Tibial artery (tissue), 4 donors: ENCODE results near the gene EIF2D.
"Not testable (repeated sequence)": the region's sequence is repeated elsewhere in the genome, so short reads cannot be mapped to it uniquely, and the experiment has no call there.

ENCODE experiments used
- DNase-seq, 2 donors: peaks; one replicate each; pipeline ENCODE4 v3.0.0-alpha.2; 2019
- H3K27ac ChIP-seq, 2 donors: fragments of 200-600 bp; sonication (generic) in 1 of 2; 1 replicate in 1 of 2; 2 replicates in 1 of 2; pipeline ENCODE4 v1.5.1; 2018 to 2019; ENCODE audit warnings: mild to moderate bottlenecking in 1 of 2
- H3K27me3 ChIP-seq, 2 donors: fragments of 200-600 bp; sonication (generic) in 1 of 2; one replicate each; pipeline versions ENCODE4 v1.5.1 to v1.6.0; 2016 to 2019
- H3K36me3 ChIP-seq, 3 donors: fragments of 200-600 bp; sonication (generic) in 2 of 3; one replicate each; pipeline ENCODE4 v1.5.1; 2016 to 2019; ENCODE audit warnings: mild to moderate bottlenecking in 2 of 3
- H3K4me1 ChIP-seq, 4 donors: fragments of 200-600 bp; sonication (generic) in 2 of 4; 1 replicate in 3 of 4; 2 replicates in 1 of 4; pipeline ENCODE4 v1.5.1; 2016 to 2019
- H3K4me3 ChIP-seq, 2 donors: fragments of 200-600 bp; sonication (generic) in 1 of 2; 1 replicate in 1 of 2; 2 replicates in 1 of 2; pipeline ENCODE4 v1.5.1; 2018 to 2019; ENCODE audit warnings: mild to moderate bottlenecking in 2 of 2
- H3K9me3 ChIP-seq, 3 donors: fragments of 200-600 bp; sonication (generic) in 1 of 3; one replicate each; pipeline ENCODE4 v1.5.1; 2016 to 2019
- CTCF ChIP-seq, 2 experiments: fragments of 200-600 bp in 1 of 2; fragments of 450-650 bp in 1 of 2; IDR thresholded peaks; one replicate each; pipeline ENCODE4 v1.5.1; 2017 to 2019; ENCODE audit warnings: antibody characterized with exemption in 2 of 2, mild to moderate bottlenecking in 1 of 2, moderate library complexity in 1 of 2
- intact Hi-C: fragments of 100-400 bp; cut with DNase I; formaldehyde crosslinking; loops from one replicate; pipeline ENCODE4 v1.15.0; 2023; ENCODE audit warnings: low total_unique reads

EIF2D gene

GRCh38 chr1:206643118-206643698 is 30.9 kb upstream of the EIF2D start:
- H3K4me1 ChIP-seq, result no peaks in the 10 kb centered on the region
- no peak for DNase-seq
- TF ChIP-seq CTCF (IDR thresholded peaks at IDR 0.05), result no peak
- no peaks in the 10 kb centered on the region for H3K27me3 ChIP-seq
- intact Hi-C loops, result no loop called here
- H3K9me3 ChIP-seq, result no peaks in the 10 kb centered on the region
- H3K27ac ChIP-seq, result no peak overlapping the region
- H3K36me3 ChIP-seq, result peaks cover 10 to 16% (median 14%) of the 10 kb centered on the region in 3 donors
- H3K4me3 ChIP-seq, result no peak overlapping the region

GRCh38 chr1:206642074-206642473 is 29.8 kb upstream of the EIF2D start:
- H3K36me3 ChIP-seq, H3K9me3 ChIP-seq, H3K4me3 ChIP-seq, intact Hi-C loops, H3K4me1 ChIP-seq, DNase-seq, H3K27ac ChIP-seq, H3K27me3 ChIP-seq: not testable (repeated sequence)

GRCh38 chr1:206637605-206638004 is 25.3 kb upstream of the EIF2D start:
- intact Hi-C loops, result loop anchor here (10.0 kb wide), 1 partner anchor 167 kb away; no protein-coding TSS in a partner anchor
- H3K27me3 ChIP-seq, result no peaks in the 10 kb centered on the region
- peak overlapping the region in 1 of 2 donors; percentile 90 for H3K27ac ChIP-seq
- peaks cover 0 to 27% (median 12%) of the 10 kb centered on the region in 4 donors for H3K4me1 ChIP-seq
- TF ChIP-seq CTCF (IDR thresholded peaks at IDR 0.05), result no peak
- H3K4me3 ChIP-seq, result no peak overlapping the region
- no peaks in the 10 kb centered on the region for H3K36me3 ChIP-seq
- no peaks in the 10 kb centered on the region for H3K9me3 ChIP-seq
- no peak for DNase-seq

DNA sequence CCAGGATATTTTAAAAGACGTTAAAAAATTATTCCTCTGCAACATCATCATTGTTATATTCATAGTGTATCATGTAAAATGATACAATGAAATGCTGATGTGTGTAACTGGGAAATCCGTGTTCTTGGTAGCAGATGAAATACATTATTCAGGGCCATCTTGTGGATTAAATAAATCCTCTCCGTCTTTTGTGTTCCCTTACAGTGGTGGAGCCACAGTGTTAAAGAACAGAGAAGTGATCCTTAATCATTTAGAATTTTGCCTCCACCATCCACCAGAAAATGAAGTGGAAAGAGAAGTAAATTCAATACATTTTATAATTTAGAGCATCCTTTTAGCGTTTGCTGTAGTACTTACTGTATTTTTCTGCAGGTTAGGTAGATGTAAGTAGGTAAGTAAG is 24.4 kb upstream of the EIF2D start:
- H3K27ac ChIP-seq, result peak overlapping the region; percentile 87 to 90
- intact Hi-C loops, result loop anchor here (10.0 kb wide), 1 partner anchor 168 kb away; no protein-coding TSS in a partner anchor
- H3K4me1 ChIP-seq, result peaks cover 0 to 27% (median 12%) of the 10 kb centered on the region in 4 donors
- DNase-seq, result no peak
- no peaks in the 10 kb centered on the region for H3K27me3 ChIP-seq
- peak overlapping the region; percentile 98 to 99 for H3K4me3 ChIP-seq
- no peaks in the 10 kb centered on the region for H3K9me3 ChIP-seq
- no peaks in the 10 kb centered on the region for H3K36me3 ChIP-seq
- TF ChIP-seq CTCF (IDR thresholded peaks at IDR 0.05), result no peak

DNA sequence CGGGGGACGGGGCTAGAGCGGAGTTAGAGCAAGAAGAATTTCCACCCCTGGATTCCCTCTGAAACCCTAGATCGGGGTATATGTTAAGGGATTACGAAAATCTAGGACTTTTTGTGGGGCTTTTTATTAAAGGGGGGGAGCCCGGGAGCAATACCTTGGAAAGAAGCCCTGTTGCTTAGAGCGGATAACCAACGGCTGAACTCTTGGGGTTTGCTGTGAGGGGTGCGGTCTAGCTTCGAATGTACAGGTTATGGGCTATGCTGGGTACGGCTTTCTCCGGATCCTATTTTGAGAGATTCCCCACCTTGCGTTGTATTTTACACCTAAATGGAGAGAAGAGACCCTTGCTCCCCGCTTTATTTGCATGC is 23.7 kb upstream of the EIF2D start:
- H3K4me1 ChIP-seq, result peaks cover 0 to 27% (median 12%) of the 10 kb centered on the region in 4 donors
- TF ChIP-seq CTCF (IDR thresholded peaks at IDR 0.05), result no peak
- peak overlapping the region; percentile 87 to 90 for H3K27ac ChIP-seq
- no peaks in the 10 kb centered on the region for H3K36me3 ChIP-seq
- H3K4me3 ChIP-seq, result peak overlapping the region; percentile 98 to 99
- no peak for DNase-seq
- H3K27me3 ChIP-seq, result no peaks in the 10 kb centered on the region
- intact Hi-C loops, result loop anchor here (2.0 to 10.0 kb wide), 2 partner anchors 29 to 169 kb away; no protein-coding TSS in a partner anchor
- H3K9me3 ChIP-seq, result no peaks in the 10 kb centered on the region

DNA sequence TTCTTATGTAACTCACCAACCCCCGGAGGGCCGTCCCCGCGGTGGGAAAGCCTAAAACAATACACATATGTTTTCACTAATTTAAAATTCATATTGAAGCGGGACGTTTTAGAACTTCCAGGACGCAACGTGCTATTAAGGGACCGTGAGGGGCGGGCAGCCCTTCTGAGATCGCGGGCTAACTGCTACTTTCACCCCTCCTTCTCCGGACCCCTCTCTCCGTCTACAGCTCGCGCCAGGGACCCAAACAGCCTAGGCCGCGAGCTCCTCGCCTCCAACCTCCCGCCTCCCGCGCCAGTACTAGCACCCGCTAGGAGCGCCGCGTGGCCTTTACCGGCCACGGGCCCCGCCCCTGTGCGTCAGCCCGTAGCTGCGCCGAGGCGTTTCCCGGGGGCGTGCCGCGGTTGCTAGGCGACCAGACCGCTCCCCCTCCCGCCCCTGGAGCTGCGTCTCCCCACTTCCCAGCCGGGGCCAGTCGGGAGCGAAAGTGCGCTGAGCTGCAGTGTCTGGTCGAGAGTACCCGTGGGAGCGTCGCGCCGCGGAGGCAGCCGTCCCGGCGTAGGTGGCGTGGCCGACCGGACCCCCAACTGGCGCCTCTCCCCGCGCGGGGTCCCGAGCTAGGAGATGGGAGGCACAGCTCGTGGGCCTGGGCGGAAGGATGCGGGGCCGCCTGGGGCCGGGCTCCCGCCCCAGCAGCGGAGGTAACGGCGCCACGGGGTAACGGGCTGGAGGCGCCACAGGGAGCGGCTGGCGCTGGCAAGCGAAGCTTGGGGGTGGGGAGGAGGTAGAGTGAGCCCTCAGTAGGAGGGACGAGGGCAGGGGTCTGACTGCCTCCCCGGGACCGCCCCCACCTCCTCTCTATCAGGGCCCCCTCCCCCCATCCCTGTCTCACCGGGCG is 23.1 kb upstream of the EIF2D start, which contains the start of gene DYRK3:
Gene DYRK3 (plus strand): TSS at position 457 of the 898 bp plus-strand sequence. CDS start 168 bp downstream, at position 625.
- H3K27me3 ChIP-seq, result no peaks in the 10 kb centered on the region
- no peaks in the 10 kb centered on the region for H3K36me3 ChIP-seq
- H3K9me3 ChIP-seq, result no peaks in the 10 kb centered on the region
- peak within 1 kb of the TSS; percentile 87 to 90 for H3K27ac ChIP-seq
- peak; percentile 92 to 96 for DNase-seq
- intact Hi-C loops, result loop anchor here (2.0 to 10.0 kb wide), 2 partner anchors 29 to 169 kb away; no protein-coding TSS in a partner anchor
- peaks cover 0 to 27% (median 12%) of the 10 kb centered on the region in 4 donors for H3K4me1 ChIP-seq
- H3K4me3 ChIP-seq, result peak within 1 kb of the TSS; percentile 98 to 99
- peak in 1 of 2 experiments; percentile 10 for TF ChIP-seq CTCF (IDR thresholded peaks at IDR 0.05)
